Esophagus squamous epithelium (tissue), 4 donors: ENCODE measurements around the gene ITGB6.

ENCODE experiments used
- POLR2A ChIP-seq, 4 donors: fragments of 450-650 bp; IDR thresholded peaks; one replicate each; pipeline ENCODE4 v1.6.1; 2017; ENCODE audit warnings: antibody characterized with exemption in 4 of 4, mild to moderate bottlenecking in 4 of 4, moderate library complexity in 3 of 4
- TF ChIP-seq, protein P1 (sequence below), 6 experiments: fragments of 450-650 bp in 4 of 6; fragments of 200-600 bp in 2 of 6; sonication (generic) in 2 of 6; IDR thresholded peaks; one replicate each; pipeline ENCODE4 v1.5.1; 2016 to 2019; ENCODE audit warnings: antibody characterized with exemption in 6 of 6, mild to moderate bottlenecking in 4 of 6, moderate library complexity in 4 of 6

DNA sequence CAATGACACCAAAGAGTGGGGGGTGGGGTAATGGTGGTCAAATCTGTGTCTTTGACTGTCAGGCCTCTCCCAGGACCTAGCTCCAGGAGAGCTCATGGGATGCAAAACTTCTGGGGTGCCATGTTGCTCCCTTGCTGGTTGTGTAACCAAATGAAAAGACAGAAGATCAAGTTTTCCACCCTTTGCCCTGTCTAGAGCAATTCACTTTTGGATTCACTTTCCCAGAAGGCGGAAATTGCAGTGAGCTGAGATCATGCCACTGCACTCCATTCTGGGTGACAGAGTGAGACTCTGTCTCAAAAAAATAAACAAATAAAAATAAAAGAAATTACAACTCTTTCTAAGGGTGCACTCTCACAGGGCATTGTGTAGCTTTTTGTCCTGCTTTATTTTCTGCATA lies 102.7 kb downstream of the ITGB6 start:
- TF ChIP-seq, protein P1, sequence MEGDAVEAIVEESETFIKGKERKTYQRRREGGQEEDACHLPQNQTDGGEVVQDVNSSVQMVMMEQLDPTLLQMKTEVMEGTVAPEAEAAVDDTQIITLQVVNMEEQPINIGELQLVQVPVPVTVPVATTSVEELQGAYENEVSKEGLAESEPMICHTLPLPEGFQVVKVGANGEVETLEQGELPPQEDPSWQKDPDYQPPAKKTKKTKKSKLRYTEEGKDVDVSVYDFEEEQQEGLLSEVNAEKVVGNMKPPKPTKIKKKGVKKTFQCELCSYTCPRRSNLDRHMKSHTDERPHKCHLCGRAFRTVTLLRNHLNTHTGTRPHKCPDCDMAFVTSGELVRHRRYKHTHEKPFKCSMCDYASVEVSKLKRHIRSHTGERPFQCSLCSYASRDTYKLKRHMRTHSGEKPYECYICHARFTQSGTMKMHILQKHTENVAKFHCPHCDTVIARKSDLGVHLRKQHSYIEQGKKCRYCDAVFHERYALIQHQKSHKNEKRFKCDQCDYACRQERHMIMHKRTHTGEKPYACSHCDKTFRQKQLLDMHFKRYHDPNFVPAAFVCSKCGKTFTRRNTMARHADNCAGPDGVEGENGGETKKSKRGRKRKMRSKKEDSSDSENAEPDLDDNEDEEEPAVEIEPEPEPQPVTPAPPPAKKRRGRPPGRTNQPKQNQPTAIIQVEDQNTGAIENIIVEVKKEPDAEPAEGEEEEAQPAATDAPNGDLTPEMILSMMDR (IDR thresholded peaks at IDR 0.05) = no peak
- no peak for TF ChIP-seq POLR2A (IDR thresholded peaks at IDR 0.05)
